ENCODE measurements around the gene PSMB3. TPM values are rescaled to one million over a fixed set of nuclear protein-coding genes. Genes with fewer than 3 reads are reported as not detected.

PSMB3 gene
- total RNA-seq, 2 donors from 2014 or later = 68.2 to 99.2 TPM

DNA sequence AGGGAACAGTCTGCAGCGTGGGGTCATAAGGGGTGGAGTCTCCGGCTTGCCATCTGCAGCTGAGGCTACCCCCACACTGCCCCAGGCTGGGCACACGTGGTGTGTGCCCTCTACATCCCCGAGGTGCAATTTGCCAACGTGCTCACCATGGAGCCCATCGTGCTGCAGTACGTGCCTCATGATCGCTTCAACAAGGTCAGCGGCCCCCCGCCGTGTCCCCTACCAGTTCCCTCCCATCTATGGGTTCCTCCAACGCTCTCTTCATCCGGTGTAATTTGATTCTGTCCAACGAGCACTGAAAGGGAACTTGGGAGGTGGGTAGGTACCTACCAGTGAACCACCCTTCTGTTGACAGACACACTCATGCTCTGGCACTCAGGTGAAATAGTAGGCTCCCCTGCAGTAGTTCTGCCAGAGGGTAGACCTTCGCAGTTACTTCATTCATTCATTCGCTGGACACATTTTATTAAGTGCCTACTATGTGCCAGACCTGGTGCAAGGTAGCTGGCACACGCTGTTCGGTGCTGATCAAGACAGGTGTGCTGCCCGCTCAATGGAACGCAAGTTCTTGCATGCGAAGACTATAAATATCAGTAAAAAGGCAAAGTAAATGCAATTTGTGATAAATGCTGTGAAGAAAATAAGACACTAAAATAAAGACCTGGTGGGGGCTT lies 44.7 kb upstream of the PSMB3 start:
- ATAC-seq = no peak
- no peak for DNase-seq
- intact Hi-C loops (cut with DNase I) = no loop called here
- H3K36me3 ChIP-seq (replicated peaks in 1 of 2; ENCODE audit: insufficient read depth in 1 of 2, low read depth in 2 of 2) = peaks cover 0 to 9% of the 10 kb centered on the region in 2 donors
- H3K27ac ChIP-seq = no peak overlapping the region
- no peaks in the 10 kb centered on the region for H3K27me3 ChIP-seq
- 84 to 85% methylated on average over 19 to 21 of the region's 21 CpGs for WGBS, 2 donors
- H3K9me3 ChIP-seq = no peaks in the 10 kb centered on the region
- peaks cover 42% of the 10 kb centered on the region for H3K4me1 ChIP-seq
- H3K4me3 ChIP-seq = no peak overlapping the region
- TF ChIP-seq, protein P1, sequence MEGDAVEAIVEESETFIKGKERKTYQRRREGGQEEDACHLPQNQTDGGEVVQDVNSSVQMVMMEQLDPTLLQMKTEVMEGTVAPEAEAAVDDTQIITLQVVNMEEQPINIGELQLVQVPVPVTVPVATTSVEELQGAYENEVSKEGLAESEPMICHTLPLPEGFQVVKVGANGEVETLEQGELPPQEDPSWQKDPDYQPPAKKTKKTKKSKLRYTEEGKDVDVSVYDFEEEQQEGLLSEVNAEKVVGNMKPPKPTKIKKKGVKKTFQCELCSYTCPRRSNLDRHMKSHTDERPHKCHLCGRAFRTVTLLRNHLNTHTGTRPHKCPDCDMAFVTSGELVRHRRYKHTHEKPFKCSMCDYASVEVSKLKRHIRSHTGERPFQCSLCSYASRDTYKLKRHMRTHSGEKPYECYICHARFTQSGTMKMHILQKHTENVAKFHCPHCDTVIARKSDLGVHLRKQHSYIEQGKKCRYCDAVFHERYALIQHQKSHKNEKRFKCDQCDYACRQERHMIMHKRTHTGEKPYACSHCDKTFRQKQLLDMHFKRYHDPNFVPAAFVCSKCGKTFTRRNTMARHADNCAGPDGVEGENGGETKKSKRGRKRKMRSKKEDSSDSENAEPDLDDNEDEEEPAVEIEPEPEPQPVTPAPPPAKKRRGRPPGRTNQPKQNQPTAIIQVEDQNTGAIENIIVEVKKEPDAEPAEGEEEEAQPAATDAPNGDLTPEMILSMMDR (IDR thresholded peaks at IDR 0.05) = no peak
- TF ChIP-seq POLR2A (IDR thresholded peaks at IDR 0.05) = no peak

DNA sequence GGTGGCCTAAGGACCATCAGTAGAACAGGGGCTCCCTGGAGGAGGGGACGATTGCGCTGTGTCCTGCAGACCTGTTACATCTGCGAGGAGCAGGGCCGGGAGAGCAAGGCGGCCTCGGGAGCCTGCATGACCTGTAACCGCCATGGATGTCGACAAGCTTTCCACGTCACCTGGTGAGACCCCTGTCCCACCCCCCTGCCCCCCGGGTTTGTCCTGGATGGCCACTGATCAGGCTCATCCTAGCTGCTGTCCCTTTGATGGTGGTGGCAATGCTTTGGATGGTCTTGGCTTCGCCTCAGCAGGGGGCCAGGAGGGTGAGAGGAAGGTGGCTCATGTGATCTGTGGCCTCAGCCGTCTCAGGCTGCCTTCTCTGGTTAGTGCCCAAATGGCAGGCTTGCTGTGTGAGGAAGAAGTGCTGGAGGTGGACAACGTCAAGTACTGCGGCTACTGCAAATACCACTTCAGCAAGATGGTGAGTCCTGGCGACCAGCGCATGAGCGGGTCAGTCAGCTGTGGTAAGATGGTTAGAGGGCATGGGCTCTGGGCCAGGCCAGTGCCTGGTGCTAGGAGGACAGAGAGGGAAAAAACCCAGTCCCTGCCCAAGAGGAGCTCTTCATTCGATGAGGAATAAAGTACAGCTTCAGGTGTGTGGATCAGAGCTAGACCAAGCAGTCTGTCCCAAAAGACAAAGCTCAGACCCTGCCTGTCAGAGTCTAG lies 43.3 kb upstream of the PSMB3 start:
- TF ChIP-seq, protein P1 (IDR thresholded peaks at IDR 0.05) = no peak
- no peak for TF ChIP-seq POLR2A (IDR thresholded peaks at IDR 0.05)
- H3K27ac ChIP-seq = no peak overlapping the region
- no peak overlapping the region for H3K4me3 ChIP-seq
- no peak for DNase-seq
- no peaks in the 10 kb centered on the region for H3K9me3 ChIP-seq
- 86 to 92% methylated on average over 16 to 18 of the region's 18 CpGs for WGBS, 2 donors
- H3K4me1 ChIP-seq = peaks cover 36% of the 10 kb centered on the region
- ATAC-seq = no peak
- no peaks in the 10 kb centered on the region for H3K27me3 ChIP-seq
- intact Hi-C loops (cut with DNase I) = no loop called here
- peaks cover 0 to 13% of the 10 kb centered on the region in 2 donors for H3K36me3 ChIP-seq (replicated peaks in 1 of 2; ENCODE audit: insufficient read depth in 1 of 2, low read depth in 2 of 2)

DNA sequence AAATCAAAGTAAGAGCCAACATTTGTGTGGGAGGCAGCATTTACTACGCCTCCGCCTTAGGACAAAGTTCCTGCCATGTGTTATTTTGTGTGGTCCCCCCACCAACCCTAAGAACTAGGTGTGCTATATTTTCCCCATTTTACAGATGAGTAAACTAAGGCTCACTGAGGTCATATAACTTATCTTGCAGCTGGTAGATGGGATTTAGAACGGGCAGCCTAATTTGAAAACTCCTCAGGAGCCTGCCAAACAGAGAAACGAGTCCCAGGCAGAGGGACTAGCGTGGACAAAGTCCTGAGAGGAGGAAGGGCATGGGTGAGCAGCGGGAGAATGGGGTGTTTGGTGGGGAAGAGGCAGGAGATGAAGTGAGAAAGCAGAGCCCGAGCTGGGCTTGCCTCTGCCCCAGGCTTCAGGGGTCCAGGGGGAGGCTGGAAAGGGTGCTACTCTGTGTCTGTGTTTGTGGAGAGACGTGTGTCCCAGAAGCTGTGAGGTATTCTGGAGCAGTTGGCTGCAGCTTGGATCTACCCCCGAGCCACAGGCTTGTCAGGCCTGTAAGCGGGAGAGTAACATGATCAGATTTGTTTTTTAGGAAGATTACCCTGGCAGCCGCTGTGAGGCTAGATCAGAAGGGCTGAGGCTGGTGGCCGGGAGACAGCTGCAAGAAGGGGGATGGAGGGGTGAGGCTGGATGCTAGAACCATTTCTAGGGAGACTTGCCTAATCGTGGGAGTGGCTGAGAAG lies 42.5 kb upstream of the PSMB3 start:
- ATAC-seq (no peak), DNase-seq (no peak)
- WGBS, 2 donors = 69 to 73% methylated on average over 13 of the region's 13 CpGs
- H3K9me3 ChIP-seq = no peaks in the 10 kb centered on the region
- peaks cover 0 to 16% of the 10 kb centered on the region in 2 donors for H3K36me3 ChIP-seq (replicated peaks in 1 of 2; ENCODE audit: insufficient read depth in 1 of 2, low read depth in 2 of 2)
- intact Hi-C loops (cut with DNase I) = no loop called here
- H3K27me3 ChIP-seq = no peaks in the 10 kb centered on the region
- H3K4me3 ChIP-seq = no peak overlapping the region
- H3K27ac ChIP-seq = peak overlapping the region in 1 of 4 donors; percentile 5
- H3K4me1 ChIP-seq = peaks cover 36% of the 10 kb centered on the region
- TF ChIP-seq POLR2A (IDR thresholded peaks at IDR 0.05) = no peak
- TF ChIP-seq, protein P1 (IDR thresholded peaks at IDR 0.05) = no peak

DNA sequence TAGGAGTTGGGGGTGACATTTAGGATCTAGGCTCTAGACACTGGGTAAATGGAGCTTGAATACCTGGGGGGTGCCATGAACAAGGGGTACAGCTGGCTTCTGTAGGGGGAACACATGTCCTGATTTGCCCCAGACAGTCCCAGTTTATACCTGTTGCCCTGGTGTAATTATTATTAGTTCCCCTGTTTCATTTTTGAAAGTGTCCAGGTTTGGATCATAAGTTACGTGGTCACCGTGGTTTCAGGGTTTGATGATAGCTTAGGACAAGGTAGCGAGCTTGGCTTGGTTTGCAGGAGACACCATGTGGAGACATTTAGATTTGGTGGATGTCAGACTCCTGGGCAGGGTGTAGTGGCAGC lies 42.0 kb upstream of the PSMB3 start:
- peaks cover 36% of the 10 kb centered on the region for H3K4me1 ChIP-seq
- H3K27me3 ChIP-seq = no peaks in the 10 kb centered on the region
- intact Hi-C loops (cut with DNase I) = no loop called here
- H3K27ac ChIP-seq = no peak overlapping the region
- ATAC-seq (no peak), DNase-seq (no peak)
- 82 to 94% methylated on average over 3 of the region's 3 CpGs for WGBS, 2 donors
- H3K36me3 ChIP-seq (replicated peaks in 1 of 2; ENCODE audit: insufficient read depth in 1 of 2, low read depth in 2 of 2) = peaks cover 0 to 17% of the 10 kb centered on the region in 2 donors
- no peak overlapping the region for H3K4me3 ChIP-seq
- no peak for TF ChIP-seq POLR2A (IDR thresholded peaks at IDR 0.05)
- TF ChIP-seq, protein P1 (IDR thresholded peaks at IDR 0.05) = no peak
- H3K9me3 ChIP-seq = no peaks in the 10 kb centered on the region
